ENCODE results near the gene EIF5. TPM values are rescaled to one million over a fixed set of nuclear protein-coding genes. Genes with fewer than 3 reads are reported as not detected.

Gene EIF5
- total and polyA plus RNA-seq, 2 experiments from 2014 or later: 194 to 634 TPM

GRCh38 chr14:103361867-103362266 lies 27.8 kb downstream of the EIF5 start (continued):
- no peak for TF ChIP-seq ZNF462 (CRISPR knock-in tag; IDR thresholded peaks at IDR 0.05)
- TF ChIP-seq CREB1 (CRISPR knock-in tag; IDR thresholded peaks at IDR 0.05; ENCODE audit: low read depth): no peak
- TF ChIP-seq EZH2phosphoT487 (IDR thresholded peaks at IDR 0.05; ENCODE audit: unreplicated experiment): no peak
- no peak for TF ChIP-seq NANOG (IDR thresholded peaks at IDR 0.05; ENCODE audit: borderline replicate concordance)
- no peak for TF ChIP-seq STAT1 (IDR thresholded peaks at IDR 0.05; ENCODE audit: unreplicated experiment)

GRCh38 chr14:103362780-103363179 lies 28.7 kb downstream of the EIF5 start:
- no peaks in the 10 kb centered on the region for H3K36me3 ChIP-seq (ENCODE audit: insufficient read depth)
- H3K4me3 ChIP-seq: no peak overlapping the region
- H3K4me1 ChIP-seq (ENCODE audit: insufficient read depth): no peaks in the 10 kb centered on the region
- no peak overlapping the region for H2AFZ ChIP-seq
- H4K20me1 ChIP-seq (replicated peaks; ENCODE audit: insufficient read depth): no peaks in the 10 kb centered on the region
- no peak for DNase-seq (ENCODE audit: low spot score)
- H3K36me3 Mint-ChIP-seq (ENCODE audit: low read depth): peaks cover 14% of the 10 kb centered on the region
- H3K27me3 Mint-ChIP-seq (ENCODE audit: insufficient read depth, low read depth, poor library complexity): peaks cover 4% of the 10 kb centered on the region
- ATAC-seq: no peak
- H3K27ac ChIP-seq (ENCODE audit: low read depth): no peak overlapping the region
- H3F3A ChIP-seq (replicated peaks; ENCODE audit: low read depth): no peaks in the 10 kb centered on the region
- H3K9me3 Mint-ChIP-seq: peaks cover 22% of the 10 kb centered on the region
- H3K9me2 ChIP-seq (ENCODE audit: insufficient read depth): no peaks in the 10 kb centered on the region
- 0 out of 3 replicates have a peak, but pooled peaks cover 2% of the 10 kb centered on the region for H3K4me1 Mint-ChIP-seq
- no peak overlapping the region for H3K4me2 ChIP-seq
- H3K4me3 Mint-ChIP-seq: no peak overlapping the region
- no peaks in the 10 kb centered on the region for H3K79me2 ChIP-seq (replicated peaks; ENCODE audit: insufficient read depth)
- H3K27ac Mint-ChIP-seq: no peak overlapping the region
- no peaks in the 10 kb centered on the region for H3K27me3 ChIP-seq (ENCODE audit: insufficient read depth)
- TF ChIP-seq STAT1 (IDR thresholded peaks at IDR 0.05; ENCODE audit: unreplicated experiment) (no peak), ZNF331 (CRISPR knock-in tag; IDR thresholded peaks at IDR 0.05; ENCODE audit: low read depth) (no peak), ETS1 (IDR thresholded peaks at IDR 0.05) (no peak), CTCF (conservative IDR thresholded peaks at IDR 0.05; ENCODE audit: low read depth in 2 of 2) (no peak), ZNF114 (CRISPR knock-in tag; IDR thresholded peaks at IDR 0.05) (no peak), JUNB (IDR thresholded peaks at IDR 0.05; ENCODE audit: unreplicated experiment) (no peak), NANOG (IDR thresholded peaks at IDR 0.05; ENCODE audit: borderline replicate concordance) (no peak), CREB1 (CRISPR knock-in tag; IDR thresholded peaks at IDR 0.05; ENCODE audit: low read depth) (no peak), POLR2AphosphoS5 (IDR thresholded peaks at IDR 0.05; ENCODE audit: low read depth) (no peak)
